GM13977 (cell line): ENCODE data around the gene FAR2.
"Not testable (repeated sequence)": the region's sequence is repeated elsewhere in the genome, so short reads cannot be mapped to it uniquely, and the experiment has no call there.

Experiments used
- DNase-seq: peaks from one replicate; pipeline ENCODE4 v3.0.0; 2012; ENCODE audit warnings: low spot score
- in situ Hi-C: fragments of 300-500 bp; cut with MboI; formaldehyde crosslinking; loops from one replicate; pipeline ENCODE4 v1.12.0; 2022; ENCODE audit warnings: low sequenced_read_pairs, low pct_unique_long_range_greater_than_20kb, mixed read lengths, inconsistent platforms; ENCODE audit not compliant: unreplicated experiment
- TF ChIP-seq, protein P1 (sequence below): IDR thresholded peaks from 2 replicates; pipeline ENCODE4 v1.5.1; 2012; ENCODE audit warnings: mild to moderate bottlenecking, control low read depth; ENCODE audit not compliant: insufficient read depth; ENCODE audit errors: extremely low read depth, missing control alignments

Gene FAR2

GRCh38 chr12:29171421-29172258 lies 22.6 kb downstream of the FAR2 start:
- no peak for DNase-seq
- TF ChIP-seq, protein P1, sequence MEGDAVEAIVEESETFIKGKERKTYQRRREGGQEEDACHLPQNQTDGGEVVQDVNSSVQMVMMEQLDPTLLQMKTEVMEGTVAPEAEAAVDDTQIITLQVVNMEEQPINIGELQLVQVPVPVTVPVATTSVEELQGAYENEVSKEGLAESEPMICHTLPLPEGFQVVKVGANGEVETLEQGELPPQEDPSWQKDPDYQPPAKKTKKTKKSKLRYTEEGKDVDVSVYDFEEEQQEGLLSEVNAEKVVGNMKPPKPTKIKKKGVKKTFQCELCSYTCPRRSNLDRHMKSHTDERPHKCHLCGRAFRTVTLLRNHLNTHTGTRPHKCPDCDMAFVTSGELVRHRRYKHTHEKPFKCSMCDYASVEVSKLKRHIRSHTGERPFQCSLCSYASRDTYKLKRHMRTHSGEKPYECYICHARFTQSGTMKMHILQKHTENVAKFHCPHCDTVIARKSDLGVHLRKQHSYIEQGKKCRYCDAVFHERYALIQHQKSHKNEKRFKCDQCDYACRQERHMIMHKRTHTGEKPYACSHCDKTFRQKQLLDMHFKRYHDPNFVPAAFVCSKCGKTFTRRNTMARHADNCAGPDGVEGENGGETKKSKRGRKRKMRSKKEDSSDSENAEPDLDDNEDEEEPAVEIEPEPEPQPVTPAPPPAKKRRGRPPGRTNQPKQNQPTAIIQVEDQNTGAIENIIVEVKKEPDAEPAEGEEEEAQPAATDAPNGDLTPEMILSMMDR, result no peak
- in situ Hi-C loops, result no loop called here

- DNase-seq, result no peak
- in situ Hi-C loops, result no loop called here
- TF ChIP-seq, protein P1, result no peak
Observed at GRCh38 chr12:29176941-29177340, 27.9 kb downstream of the FAR2 start.

- in situ Hi-C loops, DNase-seq: not testable (repeated sequence)
Observed at GRCh38 chr12:29182247-29182646, 33.2 kb downstream of the FAR2 start.

DNA sequence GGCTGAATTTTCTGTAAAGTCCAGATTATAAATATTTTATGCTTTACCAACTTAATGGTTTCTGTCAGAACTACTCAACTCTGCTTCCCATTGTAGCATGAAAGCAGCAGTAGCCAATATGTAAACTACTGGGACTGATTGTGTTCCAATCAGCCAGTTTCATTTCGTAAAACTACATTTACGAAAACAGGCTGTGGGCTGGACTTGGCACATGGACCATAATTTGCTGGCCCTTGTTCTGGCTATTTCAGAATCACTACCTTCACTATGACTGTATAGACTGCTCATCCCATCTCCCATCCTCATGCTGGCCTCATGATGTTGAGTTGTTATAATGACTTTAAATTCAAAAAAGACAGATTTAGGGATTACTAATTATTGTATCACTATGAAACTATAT lies 38.7 kb downstream of the FAR2 start:
- DNase-seq, result no peak
- in situ Hi-C loops, result no loop called here

GRCh38 chr12:29191267-29191850 lies 42.3 kb downstream of the FAR2 start:
- in situ Hi-C loops, result no loop called here
- DNase-seq, result no peak
- TF ChIP-seq, protein P1, result no peak

More for the DNA sequence above, 38.7 kb downstream of the FAR2 start:
- TF ChIP-seq, protein P1, result no peak

DNA sequence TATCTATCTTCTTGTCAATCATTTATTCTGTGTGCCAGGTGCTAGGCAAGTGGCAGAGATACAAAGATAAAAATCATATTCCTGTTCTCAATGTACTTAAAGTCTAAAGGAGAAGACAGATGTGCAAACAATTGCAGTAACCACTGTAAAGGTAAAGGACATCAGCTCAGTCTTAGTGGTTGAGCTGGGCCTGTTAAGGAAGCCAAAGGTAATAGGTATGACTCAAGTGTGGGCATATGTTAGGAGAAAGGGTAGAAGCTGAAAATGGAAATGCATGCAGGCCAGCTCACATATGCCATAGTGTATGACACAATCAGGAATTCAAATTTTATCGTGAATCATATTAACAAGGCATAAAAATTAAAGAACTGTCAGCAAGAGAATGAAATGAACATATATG lies 49.8 kb downstream of the FAR2 start:
- no peak for DNase-seq
- in situ Hi-C loops, result no loop called here

DNA sequence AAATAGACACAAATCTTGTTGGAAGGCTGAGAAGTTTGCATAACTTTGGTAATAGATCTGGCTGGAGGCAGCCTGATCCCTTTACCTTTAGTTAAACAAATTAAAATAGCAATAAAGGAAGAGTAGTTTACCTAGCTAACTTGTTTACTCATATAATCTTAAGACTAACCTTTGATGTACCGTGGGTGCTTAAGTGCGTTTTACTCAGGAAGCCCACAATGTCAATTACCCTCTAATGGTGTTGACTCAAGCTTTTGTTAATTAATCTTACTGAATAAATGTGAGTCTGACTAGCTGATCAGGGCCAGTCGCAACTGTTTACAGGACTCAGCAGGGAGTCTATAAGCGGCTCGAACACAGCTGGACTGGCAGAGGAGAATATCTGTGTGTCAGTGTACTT lies 51.5 kb downstream of the FAR2 start:
- no peak for DNase-seq
- TF ChIP-seq, protein P1, result no peak
- in situ Hi-C loops, result loop anchor here (25.0 kb wide), 1 partner anchor 88 kb away; no protein-coding TSS in a partner anchor

More for the DNA sequence above, 49.8 kb downstream of the FAR2 start:
- TF ChIP-seq, protein P1, result no peak
